Osteocyte (in vitro differentiated cells): ENCODE measurements around the gene CD80. TPM values are rescaled to one million over a fixed set of nuclear protein-coding genes. Genes with fewer than 3 reads are reported as not detected.

Experiments used
- DNase-seq: peaks from one replicate; pipeline ENCODE4 v3.0.0; 2021; ENCODE audit warnings: mixed read lengths; ENCODE audit not compliant: unreplicated experiment; ENCODE audit errors: extremely low spot score
- H3K27ac Mint-ChIP-seq: one replicate; pipeline ENCODE4 v1.8.0; 2021; ENCODE audit warnings: mild to moderate bottlenecking, mixed read lengths; ENCODE audit not compliant: unreplicated experiment
- H3K27me3 Mint-ChIP-seq: one replicate; pipeline ENCODE4 v1.8.0; 2021; ENCODE audit warnings: mixed read lengths; ENCODE audit not compliant: unreplicated experiment
- H3K36me3 Mint-ChIP-seq: one replicate; pipeline ENCODE4 v1.8.0; 2021; ENCODE audit warnings: mixed read lengths; ENCODE audit not compliant: unreplicated experiment
- H3K4me1 Mint-ChIP-seq: one replicate; pipeline ENCODE4 v1.8.0; 2021; ENCODE audit warnings: mixed read lengths; ENCODE audit not compliant: unreplicated experiment
- H3K4me3 Mint-ChIP-seq: one replicate; pipeline ENCODE4 v1.8.0; 2021; ENCODE audit warnings: mild to moderate bottlenecking, moderate library complexity, mixed read lengths; ENCODE audit not compliant: unreplicated experiment
- H3K9me3 Mint-ChIP-seq: one replicate; pipeline ENCODE4 v1.8.0; 2021; ENCODE audit warnings: mixed read lengths; ENCODE audit not compliant: unreplicated experiment
- CTCF ChIP-seq: fragments of 200-600 bp; sonication (generic); IDR thresholded peaks from 2 replicates; pipeline ENCODE4 v1.5.0; 2021; ENCODE audit warnings: antibody characterized with exemption, mild to moderate bottlenecking, moderate library complexity
- total RNA-seq: library from RNA; stranded (reverse); gene quantifications from 2 replicates; pipeline ENCODE4 v1.2.1, GENCODE V29; 2021

CD80 gene
- total RNA-seq, 1 donor from 2014 or later = not detected

- H3K27ac Mint-ChIP-seq = no peak overlapping the region
- TF ChIP-seq CTCF = no peak
- peaks cover 11% of the 10 kb centered on the region for H3K4me1 Mint-ChIP-seq
- H3K9me3 Mint-ChIP-seq = no peaks in the 10 kb centered on the region
- H3K36me3 Mint-ChIP-seq = peaks cover 18% of the 10 kb centered on the region
- DNase-seq = no peak
- no peak overlapping the region for H3K4me3 Mint-ChIP-seq
- H3K27me3 Mint-ChIP-seq = no peaks in the 10 kb centered on the region
These were observed 66.6 kb downstream of the CD80 start for GRCh38 chr3:119492810-119493209.

- H3K9me3 Mint-ChIP-seq = no peaks in the 10 kb centered on the region
These were observed 67.3 kb downstream of the CD80 start for GRCh38 chr3:119492128-119492527.

GRCh38 chr3:119490153-119490552 lies 69.3 kb downstream of the CD80 start:
- Mint-ChIP-seq H3K27me3 (no peaks in the 10 kb centered on the region), H3K4me1 (no peaks in the 10 kb centered on the region)

More at GRCh38 chr3:119492128-119492527, 67.3 kb downstream of the CD80 start:
- no peak for DNase-seq
- Mint-ChIP-seq H3K36me3 (peaks cover 18% of the 10 kb centered on the region), H3K27me3 (no peaks in the 10 kb centered on the region), H3K27ac (no peak overlapping the region), H3K4me1 (peaks cover 4% of the 10 kb centered on the region), H3K4me3 (no peak overlapping the region)
- no peak for TF ChIP-seq CTCF

GRCh38 chr3:119485563-119485962 lies 73.9 kb downstream of the CD80 start:
- no peak for DNase-seq
- Mint-ChIP-seq H3K9me3 (no peaks in the 10 kb centered on the region), H3K27me3 (no peaks in the 10 kb centered on the region), H3K36me3 (peaks cover 29% of the 10 kb centered on the region), H3K4me1 (no peaks in the 10 kb centered on the region), H3K4me3 (no peak overlapping the region), H3K27ac (no peak overlapping the region)
- TF ChIP-seq CTCF = no peak

More at GRCh38 chr3:119490153-119490552, 69.3 kb downstream of the CD80 start:
- H3K9me3 Mint-ChIP-seq = no peaks in the 10 kb centered on the region
- DNase-seq = no peak
- no peak overlapping the region for H3K4me3 Mint-ChIP-seq
- H3K27ac Mint-ChIP-seq = no peak overlapping the region
- no peak for TF ChIP-seq CTCF
- peaks cover 29% of the 10 kb centered on the region for H3K36me3 Mint-ChIP-seq

GRCh38 chr3:119483101-119483500 lies 76.3 kb downstream of the CD80 start:
- no peak overlapping the region for H3K4me3 Mint-ChIP-seq
- H3K27me3 Mint-ChIP-seq = no peaks in the 10 kb centered on the region
- H3K4me1 Mint-ChIP-seq = no peaks in the 10 kb centered on the region
- no peak for TF ChIP-seq CTCF
- H3K9me3 Mint-ChIP-seq = no peaks in the 10 kb centered on the region
- H3K27ac Mint-ChIP-seq = no peak overlapping the region
- peaks cover 32% of the 10 kb centered on the region for H3K36me3 Mint-ChIP-seq
- DNase-seq = no peak
